Stomach (tissue), 4 donors: ENCODE measurements around the gene SYNPO2.
A peak's percentile ranks its signal among the peaks of the same experiment; 100 is the strongest.

ENCODE experiments used
- EP300 ChIP-seq: sonication (generic); formaldehyde crosslinking; IDR thresholded peaks from one replicate; pipeline ENCODE4 v1.6.1; 2017; ENCODE audit warnings: antibody characterized with exemption
- POLR2AphosphoS5 ChIP-seq, 3 donors: sonication (generic); formaldehyde crosslinking; IDR thresholded peaks; one replicate each; pipeline ENCODE4 v1.6.1; 2016; ENCODE audit warnings: antibody characterized with exemption in 3 of 3
- TF ChIP-seq, protein P1 (sequence below), 7 experiments: fragments of 450-650 bp in 4 of 7; fragments of 200-600 bp in 3 of 7; sonication (generic) in 3 of 7; IDR thresholded peaks; one replicate each; pipeline ENCODE4 v1.5.1; 2016 to 2019; ENCODE audit warnings: antibody characterized with exemption in 7 of 7, control low read depth in 2 of 7, mild to moderate bottlenecking in 1 of 7

- TF ChIP-seq, protein P1, sequence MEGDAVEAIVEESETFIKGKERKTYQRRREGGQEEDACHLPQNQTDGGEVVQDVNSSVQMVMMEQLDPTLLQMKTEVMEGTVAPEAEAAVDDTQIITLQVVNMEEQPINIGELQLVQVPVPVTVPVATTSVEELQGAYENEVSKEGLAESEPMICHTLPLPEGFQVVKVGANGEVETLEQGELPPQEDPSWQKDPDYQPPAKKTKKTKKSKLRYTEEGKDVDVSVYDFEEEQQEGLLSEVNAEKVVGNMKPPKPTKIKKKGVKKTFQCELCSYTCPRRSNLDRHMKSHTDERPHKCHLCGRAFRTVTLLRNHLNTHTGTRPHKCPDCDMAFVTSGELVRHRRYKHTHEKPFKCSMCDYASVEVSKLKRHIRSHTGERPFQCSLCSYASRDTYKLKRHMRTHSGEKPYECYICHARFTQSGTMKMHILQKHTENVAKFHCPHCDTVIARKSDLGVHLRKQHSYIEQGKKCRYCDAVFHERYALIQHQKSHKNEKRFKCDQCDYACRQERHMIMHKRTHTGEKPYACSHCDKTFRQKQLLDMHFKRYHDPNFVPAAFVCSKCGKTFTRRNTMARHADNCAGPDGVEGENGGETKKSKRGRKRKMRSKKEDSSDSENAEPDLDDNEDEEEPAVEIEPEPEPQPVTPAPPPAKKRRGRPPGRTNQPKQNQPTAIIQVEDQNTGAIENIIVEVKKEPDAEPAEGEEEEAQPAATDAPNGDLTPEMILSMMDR (IDR thresholded peaks at IDR 0.05), result no peak
- no peak for TF ChIP-seq EP300
- TF ChIP-seq POLR2AphosphoS5 (IDR thresholded peaks at IDR 0.05), result peak in 2 of 3 donors; percentile 7 to 23
Measured at GRCh38 chr4:119035951-119036737, 147.5 kb downstream of the SYNPO2 start.
